Esophagus muscularis mucosa (tissue), 4 donors: Measurements from ENCODE around the gene USP27X. TPM values are rescaled to one million over a fixed set of nuclear protein-coding genes. Genes with fewer than 3 reads are reported as not detected.

Source experiments
- DNase-seq: peaks from one replicate; pipeline ENCODE4 v3.0.0-alpha.2; 2017; ENCODE audit errors: extremely low spot score
- H3K27ac ChIP-seq, 4 donors: fragments of 200-600 bp; sonication (generic); replicated peaks in 1 of 4; 1 replicate in 3 of 4; 2 replicates in 1 of 4; pipeline ENCODE4 v1.5.1; 2016 to 2019; ENCODE audit warnings: mild to moderate bottlenecking in 1 of 4
- H3K27me3 ChIP-seq, 4 donors: fragments of 200-600 bp; sonication (generic); one replicate each; pipeline versions ENCODE4 v1.5.1 to v1.6.0; 2016 to 2019
- H3K36me3 ChIP-seq, 4 donors: fragments of 200-600 bp; sonication (generic); one replicate each; pipeline ENCODE4 v1.5.1; 2016 to 2019
- H3K4me1 ChIP-seq, 4 donors: fragments of 200-600 bp; sonication (generic); one replicate each; pipeline ENCODE4 v1.5.1; 2016 to 2019
- H3K4me3 ChIP-seq, 4 donors: fragments of 200-600 bp; sonication (generic); 1 replicate in 2 of 4; 2 replicates in 2 of 4; pipeline ENCODE4 v1.5.1; 2016 to 2019; ENCODE audit warnings: mild to moderate bottlenecking in 4 of 4, moderate library complexity in 1 of 4
- H3K9me3 ChIP-seq, 4 donors: fragments of 200-600 bp; sonication (generic); 1 replicate in 3 of 4; 2 replicates in 1 of 4; pipeline ENCODE4 v1.5.1; 2016 to 2019
- CTCF ChIP-seq, 3 experiments: fragments of 200-600 bp in 2 of 3; fragments of 450-650 bp in 1 of 3; sonication (generic) in 2 of 3; IDR thresholded peaks; one replicate each; pipeline ENCODE4 v1.5.1; 2017 to 2019; ENCODE audit warnings: antibody characterized with exemption in 3 of 3, mild to moderate bottlenecking in 2 of 3, moderate library complexity in 1 of 3
- EP300 ChIP-seq: sonication (generic); formaldehyde crosslinking; IDR thresholded peaks from one replicate; pipeline ENCODE4 v1.6.1; 2017; ENCODE audit warnings: antibody characterized with exemption
- POLR2A ChIP-seq: fragments of 450-650 bp; IDR thresholded peaks from one replicate; pipeline ENCODE4 v1.6.1; 2017; ENCODE audit warnings: antibody characterized with exemption, moderate library complexity, mild to moderate bottlenecking, low read depth
- POLR2AphosphoS5 ChIP-seq, 2 donors: sonication (generic); formaldehyde crosslinking; IDR thresholded peaks; one replicate each; pipeline ENCODE4 v1.6.1; 2017; ENCODE audit warnings: antibody characterized with exemption in 2 of 2
- WGBS: methylation state at CpG from one replicate; pipeline ENCODE4 v1.1.5; 2018; 5-methylcytosine and 5-hydroxymethylcytosine counted together
- intact Hi-C: fragments of 100-400 bp; cut with DNase I; formaldehyde crosslinking; loops from one replicate; pipeline ENCODE4 v1.15.1; 2023
- total RNA-seq, 4 donors: library from RNA; depleted of rRNA; stranded (reverse); fragments of >200 nt; gene quantifications; one replicate each; pipeline versions ENCODE4 v1.1.0 to v1.2.1, GENCODE V29; 2016

Gene USP27X
- total RNA-seq, 4 donors from 2014 or later, result 2.9 to 5.2 (median 4.5) TPM

GRCh38 chrX:49844611-49845010 lies 34.7 kb upstream of the USP27X start:
- intact Hi-C loops, result no loop called here

GRCh38 chrX:49845701-49846403 lies 33.4 kb upstream of the USP27X start:
- DNase-seq, result no peak
- intact Hi-C loops, result no loop called here
- no peaks in the 10 kb centered on the region for H3K9me3 ChIP-seq
- TF ChIP-seq CTCF (IDR thresholded peaks at IDR 0.05) (no peak), POLR2AphosphoS5 (IDR thresholded peaks at IDR 0.05) (no peak), POLR2A (no peak), EP300 (no peak)
- no peaks in the 10 kb centered on the region for H3K36me3 ChIP-seq
- no peak overlapping the region for H3K27ac ChIP-seq
- no peaks in the 10 kb centered on the region for H3K4me1 ChIP-seq
- H3K27me3 ChIP-seq, result no peaks in the 10 kb centered on the region
- WGBS, result 71% methylated on average over 4 of the region's 4 CpGs
- no peak overlapping the region for H3K4me3 ChIP-seq

More at GRCh38 chrX:49844611-49845010, 34.7 kb upstream of the USP27X start:
- no peak overlapping the region for H3K4me3 ChIP-seq
- TF ChIP-seq POLR2A, result no peak
- no peak for TF ChIP-seq CTCF (IDR thresholded peaks at IDR 0.05)
- no peak for TF ChIP-seq POLR2AphosphoS5 (IDR thresholded peaks at IDR 0.05)
- no peak for TF ChIP-seq EP300
- H3K27me3 ChIP-seq, result no peaks in the 10 kb centered on the region
- no peaks in the 10 kb centered on the region for H3K9me3 ChIP-seq
- 48% methylated on average over 8 of the region's 8 CpGs for WGBS
- DNase-seq, result no peak
- no peaks in the 10 kb centered on the region for H3K4me1 ChIP-seq
- H3K36me3 ChIP-seq, result no peaks in the 10 kb centered on the region
- no peak overlapping the region for H3K27ac ChIP-seq

GRCh38 chrX:49846522-49846921 lies 32.8 kb upstream of the USP27X start:
- H3K27ac ChIP-seq, result no peak overlapping the region
- no peaks in the 10 kb centered on the region for H3K9me3 ChIP-seq
- no peak for DNase-seq
- intact Hi-C loops, result no loop called here
- H3K27me3 ChIP-seq, result no peaks in the 10 kb centered on the region
- no peak overlapping the region for H3K4me3 ChIP-seq
- H3K36me3 ChIP-seq, result no peaks in the 10 kb centered on the region
- TF ChIP-seq CTCF (IDR thresholded peaks at IDR 0.05) (no peak), EP300 (no peak), POLR2AphosphoS5 (IDR thresholded peaks at IDR 0.05) (no peak), POLR2A (no peak)
- WGBS, result 74% methylated on average over 1 of the region's 1 CpG
- H3K4me1 ChIP-seq, result no peaks in the 10 kb centered on the region

GRCh38 chrX:49848275-49848674 lies 31.0 kb upstream of the USP27X start:
- H3K36me3 ChIP-seq, result no peaks in the 10 kb centered on the region
- no peak overlapping the region for H3K27ac ChIP-seq
- no peak overlapping the region for H3K4me3 ChIP-seq
- TF ChIP-seq POLR2A (no peak), CTCF (IDR thresholded peaks at IDR 0.05) (no peak), EP300 (no peak), POLR2AphosphoS5 (IDR thresholded peaks at IDR 0.05) (no peak)
- H3K27me3 ChIP-seq, result no peaks in the 10 kb centered on the region
- no peaks in the 10 kb centered on the region for H3K9me3 ChIP-seq
- 60% methylated on average over 3 of the region's 3 CpGs for WGBS
- intact Hi-C loops, result no loop called here
- no peak for DNase-seq
- no peaks in the 10 kb centered on the region for H3K4me1 ChIP-seq

GRCh38 chrX:49850028-49850427 lies 29.3 kb upstream of the USP27X start:
- 27% methylated on average over 1 of the region's 1 CpG for WGBS
- H3K27ac ChIP-seq, result no peak overlapping the region
- no peaks in the 10 kb centered on the region for H3K4me1 ChIP-seq
- DNase-seq, result no peak
- H3K27me3 ChIP-seq, result no peaks in the 10 kb centered on the region
- no peak overlapping the region for H3K4me3 ChIP-seq
- TF ChIP-seq CTCF (IDR thresholded peaks at IDR 0.05) (no peak), POLR2A (no peak), POLR2AphosphoS5 (IDR thresholded peaks at IDR 0.05) (no peak), EP300 (no peak)
- no peaks in the 10 kb centered on the region for H3K9me3 ChIP-seq
- H3K36me3 ChIP-seq, result no peaks in the 10 kb centered on the region
- intact Hi-C loops, result no loop called here
